ENCODE data around the gene UBR2.

The UBR2 gene

GRCh38 chr6:42618105-42618504, 54.3 kb downstream of the UBR2 start:
- DNase-seq (ENCODE audit: low spot score): no peak

DNA sequence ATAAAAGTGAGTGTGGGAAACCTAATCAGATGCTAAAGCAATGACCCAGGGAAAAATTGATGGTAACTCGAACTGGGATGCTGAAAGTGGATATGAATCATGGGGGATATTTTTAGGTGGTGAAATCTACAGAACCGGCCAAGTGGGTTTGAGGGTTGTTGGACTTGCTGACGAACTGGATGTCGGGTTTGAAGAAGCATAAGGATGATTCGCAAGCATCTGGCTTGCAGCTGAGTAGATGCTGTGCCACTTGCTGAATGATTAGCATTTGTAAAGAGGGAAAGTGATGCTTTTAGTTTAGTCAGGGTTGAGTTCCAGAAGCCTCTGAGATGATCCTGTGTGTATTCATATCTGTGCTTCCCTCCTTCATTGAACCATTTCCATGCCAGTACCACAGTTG, 54.9 kb downstream of the UBR2 start:
- no peak for DNase-seq (ENCODE audit: low spot score)

GRCh38 chr6:42619963-42620362, 56.1 kb downstream of the UBR2 start:
- DNase-seq (ENCODE audit: low spot score): no peak

DNA sequence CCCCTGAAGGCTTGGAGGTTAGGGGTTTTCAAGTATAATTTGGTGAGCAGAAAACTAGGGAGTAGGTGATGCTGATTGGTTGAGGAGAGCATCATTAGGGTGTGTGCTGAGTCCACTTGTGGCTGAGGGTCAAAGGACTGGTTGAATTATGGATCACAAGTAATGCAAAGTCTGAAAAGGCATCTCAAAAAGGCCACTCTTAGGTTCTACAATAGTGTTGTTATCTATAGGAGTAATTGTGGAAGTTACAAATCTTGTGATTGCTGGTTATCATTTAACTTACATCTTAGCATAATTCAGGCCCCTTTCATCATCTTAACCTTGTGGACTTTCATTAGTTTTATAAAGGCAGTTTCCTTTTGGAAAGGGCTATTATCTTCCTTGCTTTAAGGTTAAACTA, 60.8 kb downstream of the UBR2 start:
- DNase-seq (ENCODE audit: low spot score): no peak

DNA sequence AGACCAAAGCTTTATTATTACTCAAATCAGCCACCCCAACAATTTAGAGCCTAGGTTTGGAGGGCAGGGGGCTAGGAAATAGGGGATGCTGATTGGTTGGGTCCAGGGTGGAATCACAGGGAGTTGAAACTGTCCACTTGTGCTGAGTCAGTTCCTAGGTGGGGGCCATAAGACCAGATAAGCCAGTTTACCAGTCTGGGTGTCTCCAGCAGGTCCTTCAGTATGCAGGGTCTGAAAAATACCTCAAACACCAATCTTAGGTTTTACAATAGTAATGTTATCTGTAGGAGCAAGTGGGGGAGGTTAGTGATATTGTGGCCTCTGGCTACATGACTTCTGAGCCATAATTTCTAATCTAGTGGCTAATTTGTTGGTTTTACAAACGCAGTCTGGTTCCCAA, 63.2 kb downstream of the UBR2 start:
- DNase-seq (ENCODE audit: low spot score): peak; percentile 58

DNA sequence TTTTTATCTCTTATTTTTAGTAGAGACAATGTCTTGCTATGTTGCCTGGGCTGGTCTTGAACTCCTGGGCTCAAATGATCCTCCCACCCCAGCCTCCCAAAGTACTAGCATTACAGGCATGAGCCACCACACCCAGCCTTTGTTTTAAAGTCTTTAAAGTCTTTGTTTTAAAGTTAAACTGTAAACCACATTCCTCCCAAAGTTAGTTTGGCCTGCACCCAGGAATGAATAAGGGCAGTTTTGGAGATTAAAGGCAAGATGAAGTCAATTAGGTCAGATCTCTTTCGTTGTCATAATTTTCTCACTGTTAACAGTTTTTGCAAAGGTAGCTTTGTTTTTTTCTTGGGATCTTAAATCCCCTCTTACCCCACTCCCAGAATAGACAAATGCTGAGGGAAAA, 63.8 kb downstream of the UBR2 start:
- no peak for DNase-seq (ENCODE audit: low spot score)

GRCh38 chr6:42628604-42629003, 64.8 kb downstream of the UBR2 start:
- DNase-seq (ENCODE audit: low spot score): no peak

GRCh38 chr6:42629845-42630244, 66.0 kb downstream of the UBR2 start:
- DNase-seq (ENCODE audit: low spot score): no peak

DNA sequence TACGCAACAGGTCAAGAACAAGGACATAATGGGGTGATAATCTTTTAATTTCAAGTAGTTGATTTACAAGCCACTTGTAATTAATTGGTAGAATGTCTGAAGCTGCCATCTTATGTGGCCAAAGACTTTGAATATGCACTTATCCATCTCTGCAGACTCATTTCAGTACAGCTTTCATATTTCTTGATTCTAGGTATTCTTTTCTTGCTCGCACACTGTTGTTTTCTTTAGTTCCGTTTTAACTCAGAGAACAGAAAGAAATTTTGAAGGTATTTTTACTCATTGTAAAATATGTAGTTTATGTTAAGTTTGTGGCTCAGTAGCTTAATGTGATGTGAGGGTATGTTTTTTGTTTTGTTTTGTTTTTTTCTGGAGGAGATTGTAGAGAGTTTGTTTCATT, 73.9 kb downstream of the UBR2 start:
- no peak for DNase-seq (ENCODE audit: low spot score)

GRCh38 chr6:42642794-42643193, 79.0 kb downstream of the UBR2 start:
- no peak for DNase-seq (ENCODE audit: low spot score)

DNA sequence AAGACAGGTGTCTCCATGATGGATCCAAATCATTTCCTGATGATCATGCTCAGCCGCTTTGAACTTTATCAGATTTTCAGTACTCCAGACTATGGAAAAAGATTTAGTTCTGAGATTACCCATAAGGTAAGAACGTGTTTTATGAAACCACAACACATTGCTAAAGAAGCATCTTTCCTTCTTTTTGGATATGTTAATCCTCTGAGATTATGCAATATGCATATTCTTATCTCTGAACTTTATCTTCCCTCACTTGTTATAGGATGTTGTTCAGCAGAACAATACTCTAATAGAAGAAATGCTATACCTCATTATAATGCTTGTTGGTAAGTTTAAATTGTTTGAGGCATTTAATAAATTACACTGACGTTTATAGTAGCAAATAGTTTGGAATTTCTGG, 80.4 kb downstream of the UBR2 start:
- no peak for DNase-seq (ENCODE audit: low spot score)

GRCh38 chr6:42652024-42652746, 88.4 kb downstream of the UBR2 start:
- DNase-seq (ENCODE audit: low spot score): no peak

DNA sequence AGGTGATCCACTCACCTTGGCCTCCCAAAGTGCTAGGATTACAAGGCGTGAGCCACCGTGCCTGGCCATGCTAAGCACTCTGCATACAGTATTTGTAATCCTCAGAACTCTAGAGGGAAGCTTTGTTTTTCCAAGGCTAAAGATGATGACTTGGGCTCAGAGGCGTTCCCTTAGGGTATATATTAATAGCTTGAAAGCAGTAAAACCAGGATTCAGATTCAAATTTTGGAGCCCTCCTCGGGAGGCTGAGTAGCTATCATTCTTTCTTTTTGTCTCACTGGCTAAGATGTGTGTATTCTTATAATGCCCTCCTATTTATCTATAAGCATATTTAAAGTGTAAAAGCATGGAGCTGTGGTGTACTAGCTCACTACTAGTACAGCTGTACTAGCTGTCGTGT, 90.0 kb downstream of the UBR2 start:
- no peak for DNase-seq (ENCODE audit: low spot score)

GRCh38 chr6:42659806-42660205, 96.0 kb downstream of the UBR2 start:
- no peak for DNase-seq (ENCODE audit: low spot score)

DNA sequence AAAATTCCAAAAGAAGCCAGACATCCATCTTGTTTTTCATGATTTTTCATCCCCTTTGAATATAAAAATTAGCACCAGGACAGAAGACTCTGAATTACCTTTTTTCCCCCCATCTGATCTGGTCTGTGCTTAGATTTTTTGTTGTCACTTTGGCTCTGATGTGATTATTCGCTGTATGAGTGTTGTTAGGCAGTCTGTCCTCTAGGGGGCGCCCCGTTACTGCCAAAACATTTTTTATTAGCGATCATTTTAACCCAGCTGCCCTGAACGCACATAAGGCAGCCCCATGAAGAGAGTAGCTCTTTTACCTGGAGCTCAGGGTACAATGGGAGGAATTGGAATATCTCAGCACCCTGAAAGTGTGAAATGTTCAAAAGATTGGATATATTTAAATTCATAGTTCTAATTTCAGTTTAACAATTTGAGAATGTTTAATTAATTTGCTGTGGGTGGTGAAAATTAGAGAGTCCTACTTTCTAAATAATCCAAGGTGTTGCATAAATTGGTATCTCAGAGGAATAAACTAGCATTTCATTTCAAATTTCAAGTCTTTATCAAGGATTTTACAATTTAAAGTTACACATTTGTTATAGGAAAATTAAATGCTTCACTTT, 97.8 kb downstream of the UBR2 start:
- DNase-seq (ENCODE audit: low spot score): peak; percentile 91

GRCh38 chr6:42664718-42665117, 100.9 kb downstream of the UBR2 start:
- DNase-seq (ENCODE audit: low spot score): no peak

DNA sequence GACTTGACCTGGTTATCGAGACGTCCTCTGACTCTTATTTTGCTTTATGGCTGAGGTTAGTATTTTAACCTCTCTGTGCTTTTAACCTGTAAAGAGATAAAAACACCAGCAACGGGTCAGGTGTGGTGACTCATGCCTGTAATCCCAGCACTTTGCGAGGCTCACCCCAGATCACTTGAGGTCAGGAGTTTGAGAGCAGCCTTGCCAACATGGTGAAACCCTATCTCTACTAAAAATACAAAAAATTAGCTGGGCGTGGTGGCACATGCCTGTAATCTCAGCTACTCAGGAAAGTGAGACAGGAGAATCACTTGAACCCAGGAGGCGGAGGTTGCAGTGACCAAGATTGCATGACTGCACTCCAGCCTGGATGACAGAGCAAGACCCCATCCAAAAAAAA, 110.5 kb downstream of the UBR2 start:
- DNase-seq (ENCODE audit: low spot score): peak; percentile 86

- no peak for DNase-seq (ENCODE audit: low spot score)
Measured at GRCh38 chr6:42674780-42675179, 111.0 kb downstream of the UBR2 start.

DNA sequence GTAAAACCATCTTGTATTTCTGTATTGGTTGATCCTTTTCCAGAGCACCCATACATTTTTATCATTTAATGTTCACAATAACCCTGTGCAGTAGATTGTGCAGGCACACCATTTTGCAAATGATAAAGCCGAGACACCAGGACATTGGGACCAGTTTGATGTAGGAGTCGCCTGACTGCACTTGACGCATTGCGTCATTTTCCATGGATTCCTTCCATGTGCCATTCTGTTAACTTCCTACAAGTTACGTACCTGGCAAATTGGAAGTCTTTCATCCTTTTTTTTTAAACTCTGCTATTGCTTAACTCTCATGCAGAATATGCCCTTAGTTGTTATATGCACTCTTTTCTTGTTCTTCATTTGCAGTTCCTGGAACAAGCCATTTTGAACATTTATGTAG, 115.5 kb downstream of the UBR2 start:
- DNase-seq (ENCODE audit: low spot score): no peak

GRCh38 chr6:42688281-42688680, 124.5 kb downstream of the UBR2 start:
- DNase-seq (ENCODE audit: low spot score): no peak

DNA sequence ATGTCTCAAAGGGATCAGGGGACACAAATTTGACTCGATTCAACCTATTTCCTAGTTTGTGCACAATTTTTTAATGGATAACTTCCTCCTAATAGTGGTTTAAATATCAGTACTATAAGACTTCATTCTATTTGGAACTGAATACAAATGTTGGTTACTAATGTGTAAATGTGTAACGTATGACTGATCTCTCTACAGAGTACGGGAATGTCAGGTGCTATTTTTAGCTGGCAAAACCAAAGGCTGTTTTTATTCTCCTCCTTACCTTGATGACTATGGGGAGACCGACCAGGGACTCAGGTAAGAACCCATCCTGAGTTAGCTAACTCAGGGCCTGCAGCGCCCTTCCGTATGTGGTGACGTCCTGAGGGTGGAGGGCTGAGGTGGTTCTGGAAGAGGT, 125.5 kb downstream of the UBR2 start:
- DNase-seq (ENCODE audit: low spot score): no peak

DNA sequence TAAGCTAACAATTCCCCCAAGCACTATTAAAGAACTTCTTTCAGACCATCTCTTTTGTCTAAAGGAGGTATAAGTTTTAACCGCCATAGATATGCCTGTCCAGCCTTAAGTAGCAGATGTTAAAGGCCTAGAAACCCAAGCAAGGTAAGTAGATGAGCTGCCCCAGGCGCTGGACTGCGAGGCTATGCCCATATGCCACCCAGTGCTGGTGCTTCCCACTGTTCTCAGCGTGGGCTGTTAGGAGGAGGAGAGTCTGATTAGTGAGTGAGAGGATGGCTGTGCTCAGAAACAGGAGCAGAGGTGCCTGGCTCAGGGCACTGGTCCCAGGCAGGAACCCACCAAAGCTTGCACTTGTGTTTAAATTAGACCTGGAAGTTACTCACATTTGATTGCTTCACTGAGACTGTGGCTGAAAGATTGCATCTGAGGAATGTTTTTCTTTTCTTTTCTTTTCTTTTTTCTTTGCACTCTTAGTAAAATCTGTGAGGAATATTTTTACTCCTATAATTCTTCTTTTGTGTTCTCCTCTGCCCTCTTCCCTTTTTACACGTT, 126.4 kb downstream of the UBR2 start:
- no peak for DNase-seq (ENCODE audit: low spot score)

GRCh38 chr6:42690872-42691271, 127.0 kb downstream of the UBR2 start:
- no peak for DNase-seq (ENCODE audit: low spot score)

All from hematopoietic multipotent progenitor cell treated with erythropoietin and hydrocortisone succinate and interleukin-3 and kit ligand, for 17 days (in vitro differentiated cells).